Body of pancreas (tissue), 4 donors: Measurements from ENCODE around the gene SLITRK4. TPM values are rescaled to one million over a fixed set of nuclear protein-coding genes. Genes with fewer than 3 reads are reported as not detected.

Experiments used
- ATAC-seq: fragments of 150-250 bp; one replicate; pipeline ENCODE4 v1.9.1; 2016
- DNase-seq, 4 donors: peaks; one replicate each; pipeline ENCODE4 v3.0.0-alpha.2; 2019
- H3K27ac ChIP-seq, 4 donors: fragments of 200-600 bp; sonication (generic); 1 replicate in 3 of 4; 2 replicates in 1 of 4; pipeline versions ENCODE4 v1.5.1 to v1.6.1; 2016 to 2019; ENCODE audit warnings: mild to moderate bottlenecking in 1 of 4, mixed read lengths in 1 of 4, moderate library complexity in 1 of 4
- H3K27me3 ChIP-seq, 2 donors: fragments of 200-600 bp; sonication (generic); one replicate each; pipeline ENCODE4 v1.6.0; 2016; ENCODE audit warnings: mild to moderate bottlenecking in 1 of 2
- H3K36me3 ChIP-seq, 2 donors: fragments of 200-600 bp; sonication (generic); replicated peaks in 1 of 2; 2 replicates each; pipeline ENCODE4 v1.5.1; 2016; ENCODE audit warnings: low read depth in 2 of 2; ENCODE audit not compliant: insufficient read depth in 1 of 2
- H3K4me1 ChIP-seq: fragments of 200-600 bp; sonication (generic); one replicate; pipeline ENCODE4 v1.6.0; 2016
- H3K4me3 ChIP-seq, 2 donors: fragments of 200-600 bp; sonication (generic); 1 replicate in 1 of 2; 2 replicates in 1 of 2; pipeline ENCODE4 v1.5.1; 2016 to 2019
- H3K9me3 ChIP-seq, 3 donors: fragments of 200-600 bp; sonication (generic); 1 replicate in 2 of 3; 2 replicates in 1 of 3; pipeline ENCODE4 v1.5.1; 2016
- CTCF ChIP-seq, 7 experiments: fragments of 450-650 bp in 4 of 7; fragments of 200-600 bp in 3 of 7; sonication (generic) in 3 of 7; IDR thresholded peaks; one replicate each; pipeline ENCODE4 v1.5.1; 2016 to 2019; ENCODE audit warnings: antibody characterized with exemption in 7 of 7
- POLR2A ChIP-seq, 3 donors: fragments of 450-650 bp; IDR thresholded peaks; one replicate each; pipeline ENCODE4 v1.6.1; 2016; ENCODE audit warnings: antibody characterized with exemption in 3 of 3, mild to moderate bottlenecking in 2 of 3
- WGBS, 2 donors: methylation state at CpG; one replicate each; pipeline ENCODE4 v1.1.5; 2017; 5-methylcytosine and 5-hydroxymethylcytosine counted together
- intact Hi-C: fragments of 100-400 bp; cut with DNase I; formaldehyde crosslinking; loops from one replicate; pipeline ENCODE4 v1.15.1; 2023
- total RNA-seq, 2 donors: library from RNA; depleted of rRNA; stranded (reverse); fragments of >200 nt; gene quantifications; one replicate each; pipeline ENCODE4 v1.1.0, GENCODE V29; 2016

SLITRK4 gene
- total RNA-seq, 2 donors from 2014 or later: 0.33 to 1.6 TPM

- intact Hi-C loops: no loop called here
- TF ChIP-seq POLR2A (IDR thresholded peaks at IDR 0.05) (no peak), CTCF (IDR thresholded peaks at IDR 0.05) (no peak)
- Histone ChIP-seq H3K9me3 (no peaks in the 10 kb centered on the region), H3K27ac (no peak overlapping the region), H3K4me1 (peaks cover 7% of the 10 kb centered on the region), H3K4me3 (no peak overlapping the region), H3K36me3 (no peaks in the 10 kb centered on the region), H3K27me3 (no peaks in the 10 kb centered on the region)
- peak in 1 of 4 donors; percentile 13 for DNase-seq
- ATAC-seq: no peak
- WGBS, 2 donors: 31 to 47% methylated on average over 7 of the region's 7 CpGs
These were observed 3.1 kb downstream of the SLITRK4 start for GRCh38 chrX:143632625-143633410.

GRCh38 chrX:143623657-143624056 is 12.2 kb downstream of the SLITRK4 start:
- Histone ChIP-seq H3K27ac (no peak overlapping the region), H3K36me3 (no peaks in the 10 kb centered on the region), H3K4me1 (no peaks in the 10 kb centered on the region), H3K27me3 (no peaks in the 10 kb centered on the region), H3K4me3 (no peak overlapping the region), H3K9me3 (no peaks in the 10 kb centered on the region)
- TF ChIP-seq POLR2A (IDR thresholded peaks at IDR 0.05) (no peak), CTCF (IDR thresholded peaks at IDR 0.05) (no peak)
- intact Hi-C loops: no loop called here
- 74 to 97% methylated on average over 2 of the region's 2 CpGs for WGBS, 2 donors
- ATAC-seq (no peak), DNase-seq (no peak)

GRCh38 chrX:143621276-143621675 is 14.6 kb downstream of the SLITRK4 start:
- intact Hi-C loops: no loop called here
- TF ChIP-seq CTCF (IDR thresholded peaks at IDR 0.05) (no peak), POLR2A (IDR thresholded peaks at IDR 0.05) (no peak)
- no peak for DNase-seq
- Histone ChIP-seq H3K9me3 (no peaks in the 10 kb centered on the region), H3K4me3 (no peak overlapping the region), H3K36me3 (no peaks in the 10 kb centered on the region), H3K27me3 (no peaks in the 10 kb centered on the region), H3K27ac (no peak overlapping the region), H3K4me1 (no peaks in the 10 kb centered on the region)
- ATAC-seq: no peak
- WGBS, 2 donors: 78 to 83% methylated on average over 2 of the region's 2 CpGs

- intact Hi-C loops: no loop called here
- WGBS, 2 donors: 67 to 73% methylated on average over 4 of the region's 4 CpGs
- no peak overlapping the region for H3K27ac ChIP-seq
These were observed 20.1 kb downstream of the SLITRK4 start for GRCh38 chrX:143615851-143616250.

More at GRCh38 chrX:143615851-143616250, 20.1 kb downstream of the SLITRK4 start:
- no peak for ATAC-seq
- no peak for TF ChIP-seq CTCF (IDR thresholded peaks at IDR 0.05)
- TF ChIP-seq POLR2A (IDR thresholded peaks at IDR 0.05): no peak
- Histone ChIP-seq H3K4me3 (no peak overlapping the region), H3K4me1 (no peaks in the 10 kb centered on the region), H3K9me3 (no peaks in the 10 kb centered on the region), H3K27me3 (no peaks in the 10 kb centered on the region), H3K36me3 (no peaks in the 10 kb centered on the region)
- DNase-seq: no peak
